GM19324 (cell line): Measurements from ENCODE around the gene COL2A1.

Experiments
- ATAC-seq: cut with Tn5 transposase; IDR thresholded peaks from one replicate; pipeline ENCODE4 v1.9.1; 2021; ENCODE audit warnings: mild to moderate bottlenecking, moderate library complexity; ENCODE audit not compliant: unreplicated experiment, low FRiP score

COL2A1 gene

GRCh38 chr12:48004053-48004941, at the start of gene COL2A1:
COL2A1 (minus strand) TSS chr12:48004476; CDS start chr12:48004321, 155 bp downstream.
- ATAC-seq = no peak

- no peak for ATAC-seq
Measured at GRCh38 chr12:48053883-48054282, 49.6 kb upstream of the COL2A1 start.

GRCh38 chr12:48053122-48053521, 48.8 kb upstream of the COL2A1 start:
- ATAC-seq = no peak

- ATAC-seq = no peak
Measured at GRCh38 chr12:48051681-48052080, 47.4 kb upstream of the COL2A1 start.

GRCh38 chr12:48050174-48050573, 45.9 kb upstream of the COL2A1 start:
- no peak for ATAC-seq

- ATAC-seq = no peak
Measured at GRCh38 chr12:48045965-48046518, 41.8 kb upstream of the COL2A1 start.

GRCh38 chr12:48045061-48045846, 41.0 kb upstream of the COL2A1 start:
- no peak for ATAC-seq

- ATAC-seq = no peak
Measured at GRCh38 chr12:48044396-48044795, 40.1 kb upstream of the COL2A1 start.

- ATAC-seq = no peak
Measured at GRCh38 chr12:48043771-48044170, 39.5 kb upstream of the COL2A1 start.

- no peak for ATAC-seq
Measured at GRCh38 chr12:48041591-48042423, 37.5 kb upstream of the COL2A1 start.

GRCh38 chr12:48040354-48040753, 36.1 kb upstream of the COL2A1 start:
- ATAC-seq = no peak

- no peak for ATAC-seq
Measured at GRCh38 chr12:48039151-48039550, 34.9 kb upstream of the COL2A1 start.

- no peak for ATAC-seq
Measured at GRCh38 chr12:48038085-48038484, 33.8 kb upstream of the COL2A1 start.

- no peak for ATAC-seq
Measured at GRCh38 chr12:48037267-48037915, 33.1 kb upstream of the COL2A1 start.

- no peak for ATAC-seq
Measured at GRCh38 chr12:48036818-48037217, 32.5 kb upstream of the COL2A1 start.

GRCh38 chr12:48034835-48035805, 30.8 kb upstream of the COL2A1 start:
- ATAC-seq = no peak

GRCh38 chr12:48033451-48033850, 29.2 kb upstream of the COL2A1 start:
- ATAC-seq = no peak

- ATAC-seq = no peak
Measured at GRCh38 chr12:48032597-48032996, 28.3 kb upstream of the COL2A1 start.
